GM19324 (cell line): Measurements from ENCODE around the gene NCKAP5L.

Experiments
- ATAC-seq: cut with Tn5 transposase; IDR thresholded peaks from one replicate; pipeline ENCODE4 v1.9.1; 2021; ENCODE audit warnings: mild to moderate bottlenecking, moderate library complexity; ENCODE audit not compliant: unreplicated experiment, low FRiP score

NCKAP5L gene

DNA sequence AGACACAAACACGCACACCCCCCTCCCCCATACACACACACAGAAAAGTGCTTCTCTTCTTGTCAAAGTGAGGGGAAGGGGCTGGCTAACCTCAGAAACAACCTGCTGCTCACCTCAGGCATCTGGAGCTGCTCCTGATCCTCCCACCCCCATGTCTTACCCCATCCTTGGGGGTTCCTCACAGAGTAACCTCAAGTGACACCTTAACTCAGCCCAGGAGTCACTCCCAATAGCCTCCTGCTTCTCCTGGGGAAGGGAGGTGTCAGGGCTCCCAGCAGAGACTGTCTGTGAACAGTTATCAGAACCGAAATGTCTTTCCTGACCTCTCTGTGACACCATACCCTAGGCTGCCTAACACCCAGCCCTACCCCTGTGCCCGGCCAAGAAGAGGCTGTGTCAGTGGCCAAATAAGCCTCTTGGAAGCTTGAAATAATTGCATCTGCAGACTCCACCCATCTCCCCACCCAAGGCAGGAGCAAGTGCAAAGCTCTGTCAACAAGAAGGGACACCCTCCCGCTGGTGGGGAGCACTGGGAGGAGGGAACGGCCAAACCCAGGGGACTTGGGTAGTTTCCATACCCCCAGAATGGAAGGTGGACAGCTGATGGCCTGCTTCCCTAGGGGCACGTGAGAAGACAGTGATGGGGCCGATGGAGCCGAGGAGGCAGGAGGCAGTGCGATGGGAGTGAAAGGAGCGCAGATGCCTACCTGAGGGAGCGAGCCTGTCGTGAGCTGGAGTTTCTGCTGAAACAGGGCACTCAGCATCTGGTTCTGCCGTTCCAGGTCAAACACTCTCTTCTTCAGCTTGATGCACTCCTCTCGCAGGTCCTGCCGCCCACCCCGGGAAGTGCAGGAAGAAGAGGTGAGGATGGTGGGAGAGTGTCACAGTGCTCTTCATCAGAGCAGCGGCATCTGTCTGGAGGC lies 26.8 kb downstream of the NCKAP5L start:
- no peak for ATAC-seq

DNA sequence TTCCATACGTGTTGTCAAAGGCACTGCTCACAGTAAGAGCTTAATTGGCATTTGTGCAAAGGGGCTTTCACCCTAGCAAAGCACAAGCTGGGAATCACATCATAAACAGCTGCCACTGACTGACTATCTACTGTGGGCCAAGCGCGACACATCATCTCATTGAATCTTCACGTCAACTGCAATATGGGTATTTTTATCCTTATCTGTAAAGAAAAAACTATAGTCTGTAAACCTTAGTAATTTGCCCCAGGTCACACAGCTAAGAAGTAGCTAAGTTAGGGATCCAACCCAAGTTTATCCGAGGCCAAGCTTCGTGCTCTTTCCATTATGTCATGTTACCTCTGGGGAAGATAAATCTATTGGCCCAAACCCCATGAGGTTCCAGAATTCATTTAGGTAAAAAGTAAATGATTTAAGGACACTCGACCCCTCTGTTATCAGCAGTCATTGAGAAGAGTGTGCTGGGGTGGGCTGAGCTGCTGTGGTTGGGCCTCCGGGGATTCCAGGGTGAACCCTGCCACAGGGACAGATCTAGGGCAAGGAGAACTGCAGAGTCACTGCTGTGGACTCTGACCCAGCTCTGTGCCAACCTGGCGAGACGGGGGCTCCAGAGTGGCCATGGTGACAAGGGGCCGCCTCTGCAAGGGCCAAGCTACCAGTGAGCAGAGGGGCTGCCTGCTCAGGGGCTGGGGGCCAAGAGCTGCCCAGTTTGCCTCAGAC lies 27.6 kb downstream of the NCKAP5L start:
- no peak for ATAC-seq

DNA sequence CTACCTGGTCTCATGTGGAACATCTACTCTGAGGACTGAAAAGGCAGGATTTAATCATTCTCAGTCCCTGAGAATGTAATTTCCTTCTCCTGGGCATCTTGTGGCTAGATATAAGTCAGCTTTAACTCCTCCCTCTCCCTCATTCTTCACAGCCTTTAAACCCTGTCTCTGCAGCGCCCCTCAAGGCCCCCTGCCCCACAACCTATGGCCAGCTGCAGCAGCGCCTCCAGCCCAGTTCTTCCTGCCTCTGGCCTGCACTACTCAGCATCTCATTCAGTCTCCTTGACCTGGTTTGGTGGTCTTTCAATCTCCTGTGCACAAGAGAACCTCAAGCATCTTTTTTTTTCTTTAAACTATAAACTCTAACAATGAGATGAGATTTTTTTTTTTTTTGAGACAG lies 29.3 kb downstream of the NCKAP5L start:
- no peak for ATAC-seq

DNA sequence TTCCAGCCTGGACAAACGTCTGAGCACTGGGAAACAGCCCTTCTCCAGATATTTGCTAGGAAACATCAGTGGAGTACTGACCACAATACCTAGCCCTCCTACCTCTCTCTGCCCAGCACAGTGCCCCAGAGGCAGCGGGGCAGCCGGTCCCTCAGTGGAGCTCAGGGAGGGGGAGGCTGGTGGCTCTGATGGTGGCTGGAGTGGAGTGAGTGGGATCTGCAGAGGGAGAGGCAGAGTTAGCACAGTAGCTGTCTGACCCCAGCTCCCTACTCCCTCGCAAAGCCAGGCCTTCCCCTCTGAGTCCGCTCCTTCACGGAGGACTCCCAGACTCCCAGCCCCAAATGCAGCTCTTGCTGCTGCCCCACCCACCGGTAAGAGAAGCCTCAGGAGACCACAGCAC lies 30.0 kb downstream of the NCKAP5L start:
- ATAC-seq: no peak

DNA sequence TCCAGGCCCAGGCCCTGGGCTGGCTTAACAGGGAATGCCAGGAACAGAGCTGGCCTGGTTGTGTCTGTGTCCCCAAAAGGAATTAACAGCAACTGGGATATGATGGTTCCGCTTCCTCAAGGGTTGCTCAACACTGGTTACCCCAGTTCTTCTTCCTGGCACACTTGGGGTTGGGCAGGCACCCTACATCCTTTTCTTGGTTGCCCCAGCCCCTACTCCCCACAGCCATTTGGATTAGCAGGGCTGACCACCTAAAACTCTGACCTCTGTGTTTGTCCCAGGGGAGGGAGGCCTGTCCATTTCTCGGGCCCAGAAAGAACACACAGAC lies 30.8 kb downstream of the NCKAP5L start:
- ATAC-seq: no peak

DNA sequence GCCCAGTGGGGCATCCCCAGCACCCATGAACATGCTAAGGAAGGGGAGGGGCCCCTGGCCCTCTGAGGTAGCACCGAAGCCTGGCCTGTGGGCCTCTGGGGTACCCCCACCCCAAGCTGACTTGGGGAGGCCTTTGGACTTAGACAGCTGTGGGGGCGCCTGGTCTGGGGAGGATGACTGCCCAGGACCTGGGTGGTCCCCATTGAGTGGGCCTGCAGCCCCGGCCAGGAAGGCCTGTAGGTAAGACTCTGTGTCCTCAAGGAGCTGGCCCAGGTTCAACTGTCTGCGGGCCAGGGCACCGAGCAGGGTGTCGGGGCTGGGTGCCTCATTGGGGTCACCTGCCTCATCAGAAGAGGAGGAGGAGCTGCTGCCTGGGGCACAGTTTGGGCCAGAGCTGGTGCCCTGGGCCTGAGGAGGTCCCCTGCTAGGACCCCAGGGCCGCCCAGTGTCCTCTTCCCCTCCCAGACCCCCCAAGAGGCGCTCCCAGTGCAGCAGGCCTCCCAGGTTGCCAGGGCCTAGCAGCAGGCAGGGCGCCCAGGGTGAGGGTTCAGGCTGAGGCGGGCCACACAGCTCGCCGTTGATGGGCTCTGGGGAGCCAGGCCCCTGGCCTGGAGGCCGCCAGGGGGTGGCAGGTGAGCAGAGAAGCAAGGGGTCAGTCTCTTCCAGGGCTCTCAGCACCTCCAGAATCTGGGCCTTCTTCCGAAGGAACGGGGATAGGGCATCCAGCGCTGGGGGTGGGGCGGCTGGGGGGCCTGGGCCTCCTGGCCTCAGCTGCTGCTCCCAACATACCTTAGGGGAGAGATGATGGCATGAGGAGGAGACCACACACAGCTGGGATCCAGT lies 31.4 kb downstream of the NCKAP5L start:
- no peak for ATAC-seq

DNA sequence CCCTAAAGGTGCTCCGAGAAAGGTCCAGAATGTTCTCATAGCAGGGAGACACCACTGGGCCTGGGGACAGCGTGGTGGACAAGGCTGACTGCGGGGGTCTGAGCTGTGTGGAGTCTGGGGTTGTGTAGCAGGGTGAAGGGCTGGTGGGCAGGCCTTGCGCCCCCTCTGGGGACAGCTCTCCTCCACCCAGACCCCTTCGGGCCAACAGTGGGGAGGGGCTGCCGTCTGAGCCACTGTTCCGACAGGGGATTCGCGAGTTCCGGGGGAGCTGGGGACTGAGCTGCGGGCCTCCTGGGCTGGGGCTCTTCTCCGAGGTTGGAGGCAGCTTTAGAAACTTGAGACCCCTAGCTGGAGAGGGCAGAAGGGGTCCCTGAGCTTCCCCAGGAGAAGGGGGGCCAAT lies 32.1 kb downstream of the NCKAP5L start:
- no peak for ATAC-seq

DNA sequence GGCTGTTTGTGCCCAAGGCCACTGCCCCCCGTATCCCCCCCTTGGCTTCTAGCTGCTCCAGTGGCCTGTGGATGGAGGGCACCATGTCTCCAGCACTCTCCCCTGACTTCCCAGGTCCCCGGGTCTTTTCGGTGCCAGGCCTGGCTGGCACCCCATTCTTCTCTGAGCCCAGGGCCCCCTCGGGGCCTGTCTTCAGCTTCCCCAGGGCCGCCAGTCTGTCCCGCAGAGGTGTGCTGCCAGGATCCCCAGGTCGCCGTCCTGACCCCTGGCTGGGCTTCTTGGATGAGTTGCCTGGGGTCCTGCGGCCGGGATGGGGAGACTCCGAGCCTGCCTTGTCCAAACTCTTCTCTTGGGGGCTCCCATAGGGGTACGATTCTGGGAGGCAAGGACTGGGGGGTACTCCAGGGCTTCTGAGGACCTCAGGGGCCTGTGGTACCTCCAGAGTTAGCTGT lies 32.5 kb downstream of the NCKAP5L start:
- no peak for ATAC-seq

DNA sequence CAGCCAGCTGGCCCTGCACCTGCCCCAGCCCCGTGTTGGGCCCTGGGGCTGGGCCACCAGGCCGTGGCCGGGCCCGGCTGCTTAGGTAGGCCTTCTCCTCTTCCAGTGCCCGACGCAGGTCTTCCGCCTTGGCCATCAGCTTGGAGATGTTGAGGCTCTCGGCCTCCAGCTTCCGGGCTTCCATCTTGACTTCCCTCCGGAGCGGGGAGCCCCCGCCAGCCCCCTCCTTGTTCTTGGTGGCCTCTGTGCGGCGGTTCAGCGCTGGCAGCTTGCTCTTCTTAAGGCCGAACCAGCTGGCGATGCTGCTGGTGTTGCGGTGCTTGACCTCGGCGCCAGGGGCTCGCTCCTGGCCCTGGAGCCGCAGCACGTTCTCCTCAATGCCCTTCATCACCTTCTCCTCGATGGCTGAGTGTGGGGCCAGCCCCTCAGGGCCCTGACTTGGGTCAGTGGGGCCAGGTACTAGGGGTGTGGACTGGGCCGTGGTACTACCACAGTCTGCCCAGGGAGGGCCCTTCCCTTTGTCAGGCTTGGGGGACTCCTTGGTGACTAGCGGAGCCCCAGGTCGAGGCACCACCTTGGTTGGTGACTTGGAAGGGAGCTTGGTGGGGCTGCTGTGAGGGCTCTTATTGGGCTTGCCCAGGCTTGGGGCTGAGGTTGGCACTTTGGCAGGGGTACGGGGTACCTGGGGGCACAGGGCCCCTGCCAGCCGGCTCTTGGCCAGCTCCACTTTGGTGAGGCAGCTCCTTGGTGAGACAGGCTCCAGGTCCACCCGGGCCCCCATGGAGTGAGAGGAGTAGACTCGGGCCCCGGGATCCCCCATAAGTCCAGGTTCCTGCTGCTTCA lies 33.2 kb downstream of the NCKAP5L start:
- ATAC-seq: no peak

DNA sequence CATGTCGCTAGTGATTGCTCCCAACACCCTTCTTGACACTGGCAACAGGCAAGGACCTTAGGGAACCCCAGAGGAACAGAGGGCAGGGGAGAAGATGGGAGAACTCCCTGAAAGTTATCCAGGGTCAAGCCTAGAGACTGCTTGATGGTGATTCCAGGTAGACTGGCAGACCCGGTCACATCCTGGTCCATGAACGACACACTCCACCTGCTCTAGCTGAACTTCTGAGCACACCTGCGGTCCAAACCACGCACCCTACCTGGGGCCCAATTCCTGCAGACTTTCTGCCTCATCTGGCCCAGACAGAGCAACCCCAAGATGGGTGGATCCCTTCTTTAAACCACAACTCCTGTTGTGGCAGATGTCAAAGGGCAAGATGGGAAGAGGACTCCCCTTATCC lies 34.2 kb downstream of the NCKAP5L start:
- no peak for ATAC-seq

DNA sequence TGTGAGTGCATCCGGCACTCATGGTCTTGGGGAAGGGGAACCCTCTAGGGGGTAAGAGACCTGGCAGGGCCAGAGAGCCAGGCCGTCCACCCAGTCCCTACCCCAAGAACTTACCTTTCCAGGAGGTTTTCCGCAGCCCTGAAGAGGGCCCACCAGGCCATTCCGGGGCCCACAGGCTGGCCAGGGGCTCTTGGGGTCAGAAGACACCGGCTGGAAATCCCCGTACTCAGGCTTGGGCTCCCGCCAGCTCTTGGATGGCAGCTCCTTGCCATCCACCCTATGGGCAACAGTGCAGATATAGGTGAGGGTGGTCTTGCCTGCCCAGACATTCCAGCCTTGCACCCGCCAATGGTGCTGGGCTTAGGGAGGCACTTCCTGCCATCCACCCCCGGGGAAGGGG lies 34.6 kb downstream of the NCKAP5L start:
- ATAC-seq: no peak

DNA sequence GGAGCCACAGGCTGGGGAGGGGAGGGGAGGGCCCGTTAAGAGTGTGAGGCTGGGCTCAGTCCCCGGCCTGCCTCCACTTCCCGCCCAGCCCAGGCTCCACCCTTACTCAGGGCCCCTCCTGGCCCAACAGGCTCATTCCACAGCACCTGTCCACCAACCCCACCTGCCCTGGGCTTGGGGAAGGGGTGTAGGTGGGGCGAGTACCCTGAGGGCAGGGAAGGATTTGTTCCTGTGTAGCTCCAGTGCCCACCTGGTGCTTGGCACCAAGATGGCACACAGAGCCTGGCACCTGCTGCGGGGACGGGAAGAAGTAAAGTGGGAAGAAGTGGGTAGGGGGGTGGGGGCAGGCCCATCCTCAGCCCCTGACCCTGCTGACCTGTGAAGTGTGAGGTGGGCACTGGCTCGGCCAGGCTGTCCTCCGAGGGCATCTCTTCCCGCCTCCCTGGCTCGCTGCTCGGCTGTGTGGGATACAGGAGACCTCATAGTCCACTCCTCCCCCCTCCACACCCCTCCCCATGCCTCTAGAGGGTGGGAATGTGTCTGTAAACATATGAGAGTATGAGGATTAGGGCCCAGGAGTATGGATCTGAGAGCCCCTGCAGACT lies 35.1 kb downstream of the NCKAP5L start:
- no peak for ATAC-seq

DNA sequence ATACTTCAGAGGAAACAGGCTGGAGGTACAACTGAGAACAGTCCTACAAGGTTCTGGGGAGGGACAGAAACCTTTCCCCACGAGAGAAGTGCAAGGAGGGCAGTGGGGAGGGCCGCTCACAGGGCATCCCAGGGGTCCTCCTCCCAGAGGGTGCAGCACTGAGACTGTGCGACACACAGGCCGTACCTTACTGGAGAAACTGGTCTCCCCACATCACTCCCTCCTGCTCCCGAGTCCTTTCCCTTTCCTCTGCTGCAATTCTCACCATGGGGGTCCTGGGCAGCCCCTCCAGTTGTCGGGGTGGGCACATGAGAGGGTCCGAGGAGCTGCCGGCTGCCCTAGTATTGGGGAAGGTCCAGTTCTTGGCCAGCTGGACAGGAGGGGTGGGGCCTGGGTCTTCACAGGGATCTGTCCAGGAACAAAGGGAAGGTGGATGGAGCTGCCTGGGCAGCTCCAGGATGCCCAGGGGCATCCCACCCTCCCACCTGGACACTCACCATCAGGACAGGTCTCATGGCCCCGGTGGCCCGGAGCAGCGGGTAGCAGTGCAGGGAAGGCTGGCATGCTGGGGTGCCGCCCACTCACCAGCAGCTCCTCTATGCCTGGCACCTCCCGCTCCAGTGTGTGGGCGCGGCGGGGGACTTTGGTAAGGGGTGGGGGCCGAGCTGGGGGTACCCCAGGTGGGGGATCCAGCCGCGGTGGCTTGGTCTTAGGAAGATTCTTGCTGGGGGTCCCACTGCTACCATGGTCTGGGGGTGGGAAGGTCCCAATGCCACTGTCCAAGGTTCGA lies 35.8 kb downstream of the NCKAP5L start:
- no peak for ATAC-seq

DNA sequence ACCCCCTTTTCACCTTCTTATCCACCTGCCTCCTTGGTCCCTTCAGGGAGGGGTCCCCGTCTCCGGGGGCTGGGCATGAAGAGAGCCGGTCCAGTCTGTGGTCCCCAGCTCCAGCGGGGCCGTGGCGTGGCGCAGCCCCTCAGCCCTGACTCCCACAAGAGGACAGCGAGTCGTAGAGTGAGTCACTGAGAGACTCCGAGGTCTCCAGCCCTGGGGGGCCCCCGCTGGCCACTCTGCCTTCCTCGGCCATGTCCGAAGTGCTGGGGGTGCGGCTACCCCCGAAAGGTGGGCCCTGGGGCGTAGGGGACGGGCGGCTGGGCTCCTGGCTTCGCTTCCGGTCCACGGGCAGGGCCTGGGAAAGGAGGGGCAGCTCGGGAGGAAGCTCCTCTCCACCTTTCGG lies 36.5 kb downstream of the NCKAP5L start:
- ATAC-seq: no peak

DNA sequence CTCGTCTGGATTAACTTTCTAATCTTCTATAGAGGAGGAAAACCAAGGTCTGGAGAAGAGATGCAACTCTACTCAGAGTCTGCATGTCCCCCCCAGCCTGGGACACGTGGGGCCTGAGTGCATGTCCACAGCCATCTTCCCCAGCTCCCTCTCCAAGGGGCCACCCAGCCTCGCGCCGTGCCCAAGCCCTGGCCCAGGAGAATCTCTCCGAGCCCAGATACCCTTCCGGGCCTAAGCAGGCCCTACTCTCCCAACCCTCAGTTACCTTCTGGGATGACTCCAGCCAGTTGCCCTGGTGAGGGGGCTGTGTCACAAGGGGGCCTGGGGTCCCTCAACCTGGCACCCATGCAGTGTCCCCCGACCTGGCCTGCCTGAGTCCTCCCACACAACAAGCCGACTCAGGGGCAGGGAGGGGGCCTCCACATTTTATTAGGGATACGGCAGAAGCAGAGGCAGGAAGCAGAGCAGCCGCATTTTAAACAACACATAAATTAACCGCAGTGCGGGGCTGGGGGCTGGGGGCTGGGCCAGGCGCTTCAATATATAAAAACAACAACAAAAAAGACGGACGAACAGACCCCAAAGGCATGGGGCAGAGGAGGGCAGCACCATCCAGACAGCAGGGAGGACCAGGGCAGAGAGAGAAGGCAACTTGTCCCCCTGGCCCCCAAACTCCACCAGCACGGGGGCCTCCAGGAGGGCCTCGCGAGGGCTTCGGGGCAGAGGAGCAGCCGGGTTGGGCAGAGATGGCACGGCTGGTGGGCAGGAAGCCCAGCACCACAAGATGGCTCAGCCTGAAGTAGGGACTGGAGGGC lies 37.3 kb downstream of the NCKAP5L start:
- ATAC-seq: no peak

DNA sequence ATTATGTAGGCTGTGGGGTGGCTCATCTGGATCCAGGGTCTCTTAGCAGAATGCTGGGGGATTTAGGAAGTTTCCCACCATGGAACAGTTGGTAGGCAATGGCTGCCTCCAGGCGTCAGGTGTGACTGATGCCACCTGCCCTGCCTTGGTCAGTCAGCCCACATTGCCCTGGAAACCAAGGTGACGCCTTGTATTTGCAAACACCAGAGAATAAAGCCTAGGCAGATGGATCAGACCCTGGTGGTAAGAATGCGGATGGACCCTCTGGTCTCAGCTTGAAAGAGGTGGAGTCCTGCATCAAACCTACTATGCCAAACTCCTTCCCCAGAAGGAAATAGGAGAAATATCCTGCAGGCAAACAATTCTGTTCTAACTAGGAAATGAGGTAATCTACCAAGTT lies 38.2 kb downstream of the NCKAP5L start:
- ATAC-seq: no peak

DNA sequence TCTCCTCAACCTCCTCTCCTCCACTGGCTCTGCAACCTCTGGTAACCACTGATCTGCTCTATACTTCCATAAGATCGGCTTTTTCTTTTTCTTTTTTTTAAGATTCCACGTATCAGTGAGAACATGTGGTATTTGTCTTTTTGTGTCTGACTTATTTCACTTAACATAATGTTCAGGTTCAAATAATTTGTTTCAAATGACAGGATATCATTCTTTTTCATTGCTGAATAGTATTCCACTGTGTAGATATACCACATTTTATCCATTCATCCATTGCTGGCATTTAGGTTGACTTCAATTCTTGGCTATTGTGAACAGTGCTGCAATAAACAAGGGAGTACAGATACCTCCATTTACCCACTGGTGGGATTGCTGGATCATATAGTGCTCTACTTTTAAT lies 40.5 kb downstream of the NCKAP5L start:
- no peak for ATAC-seq

DNA sequence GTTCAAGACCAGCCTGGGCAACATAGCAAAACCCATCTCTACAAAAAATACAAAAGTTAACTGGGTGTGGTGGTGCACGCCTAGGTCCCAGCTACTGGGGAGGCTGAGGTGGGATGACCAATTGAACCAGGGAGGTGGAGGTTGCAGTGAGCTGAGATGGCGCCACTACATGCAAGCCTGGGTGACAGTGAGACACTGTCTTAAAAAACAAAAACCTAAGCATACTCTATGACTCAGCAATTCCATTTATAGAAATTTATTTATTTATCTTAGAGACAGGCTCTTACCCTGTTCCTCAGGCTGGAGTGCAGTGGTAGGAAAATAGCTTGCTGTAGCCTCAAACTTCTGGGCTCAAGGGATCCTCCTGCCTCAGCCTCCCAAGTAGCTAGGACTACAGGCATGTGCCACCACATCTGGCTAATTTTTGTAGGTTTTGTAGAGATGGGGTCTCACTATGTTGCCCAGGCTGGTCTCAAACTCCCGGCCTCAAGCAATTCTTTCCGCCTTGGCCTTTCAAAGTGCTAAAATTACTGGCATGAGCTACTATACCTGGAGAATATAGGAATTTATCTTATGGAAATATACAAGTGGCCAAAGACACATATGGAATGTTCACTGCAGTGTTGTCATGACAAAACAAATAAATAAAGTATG lies 43.3 kb downstream of the NCKAP5L start:
- ATAC-seq: no peak
